ENCODE results near the gene FHIT.
"Not testable (repeated sequence)": the region's sequence is repeated elsewhere in the genome, so short reads cannot be mapped to it uniquely, and the experiment has no call there.

The FHIT gene

GRCh38 chr3:59934560-59934959 lies 1316.7 kb downstream of the FHIT start:
- not testable (repeated sequence) for DNase-seq (ENCODE audit: low spot score)

- DNase-seq (ENCODE audit: low spot score) = no peak
Measured at GRCh38 chr3:59930170-59930569, 1321.1 kb downstream of the FHIT start.

- DNase-seq (ENCODE audit: low spot score) = no peak
Measured at GRCh38 chr3:59927056-59927455, 1324.2 kb downstream of the FHIT start.

- DNase-seq (ENCODE audit: low spot score) = no peak
Measured at GRCh38 chr3:59925946-59926345, 1325.3 kb downstream of the FHIT start.

- no peak for DNase-seq (ENCODE audit: low spot score)
Measured at GRCh38 chr3:59922192-59922591, 1329.1 kb downstream of the FHIT start.

- no peak for DNase-seq (ENCODE audit: low spot score)
Measured at GRCh38 chr3:59920822-59921221, 1330.4 kb downstream of the FHIT start.

GRCh38 chr3:59919586-59919985 lies 1331.7 kb downstream of the FHIT start:
- DNase-seq (ENCODE audit: low spot score) = no peak

- DNase-seq (ENCODE audit: low spot score) = no peak
Measured at GRCh38 chr3:59914251-59914650, 1337.0 kb downstream of the FHIT start.

- DNase-seq (ENCODE audit: low spot score) = no peak
Measured at GRCh38 chr3:59913645-59914044, 1337.6 kb downstream of the FHIT start.

- no peak for DNase-seq (ENCODE audit: low spot score)
Measured at GRCh38 chr3:59908701-59909100, 1342.6 kb downstream of the FHIT start.

- no peak for DNase-seq (ENCODE audit: low spot score)
Measured at GRCh38 chr3:59908280-59908679, 1343.0 kb downstream of the FHIT start.

GRCh38 chr3:59904296-59904695 lies 1347.0 kb downstream of the FHIT start:
- no peak for DNase-seq (ENCODE audit: low spot score)

GRCh38 chr3:59899061-59899460 lies 1352.2 kb downstream of the FHIT start:
- DNase-seq (ENCODE audit: low spot score) = no peak

- no peak for DNase-seq (ENCODE audit: low spot score)
Measured at GRCh38 chr3:59895972-59896371, 1355.3 kb downstream of the FHIT start.

- DNase-seq (ENCODE audit: low spot score) = no peak
Measured at GRCh38 chr3:59894425-59895121, 1356.7 kb downstream of the FHIT start.

GRCh38 chr3:59890639-59891038 lies 1360.6 kb downstream of the FHIT start:
- DNase-seq (ENCODE audit: low spot score) = no peak

- DNase-seq (ENCODE audit: low spot score) = no peak
Measured at GRCh38 chr3:59886790-59887189, 1364.5 kb downstream of the FHIT start.

GRCh38 chr3:59885899-59886400 lies 1365.3 kb downstream of the FHIT start:
- DNase-seq (ENCODE audit: low spot score) = no peak

- no peak for DNase-seq (ENCODE audit: low spot score)
Measured at GRCh38 chr3:59885101-59885500, 1366.2 kb downstream of the FHIT start.

GRCh38 chr3:59884409-59884808 lies 1366.8 kb downstream of the FHIT start:
- DNase-seq (ENCODE audit: low spot score) = no peak

- no peak for DNase-seq (ENCODE audit: low spot score)
Measured at GRCh38 chr3:59882746-59883145, 1368.5 kb downstream of the FHIT start.

GRCh38 chr3:59880717-59881116 lies 1370.5 kb downstream of the FHIT start:
- DNase-seq (ENCODE audit: low spot score) = no peak

- DNase-seq (ENCODE audit: low spot score) = no peak
Measured at GRCh38 chr3:59879031-59879581, 1372.1 kb downstream of the FHIT start.

GRCh38 chr3:59878038-59878427 lies 1373.2 kb downstream of the FHIT start:
- DNase-seq (ENCODE audit: low spot score) = no peak

Measured in CD4-positive, alpha-beta T cell treated with Interleukin-2 at 100 ng/mL for 4 hours (primary cell).